GM19452 (cell line): ENCODE data around the gene DBX1.
A peak's percentile ranks its signal among the peaks of the same experiment; 100 is the strongest.
"Not testable (repeated sequence)": the region's sequence is repeated elsewhere in the genome, so short reads cannot be mapped to it uniquely, and the experiment has no call there.

Source experiments
- ATAC-seq: cut with Tn5 transposase; IDR thresholded peaks from one replicate; pipeline ENCODE4 v1.9.1; 2021; ENCODE audit not compliant: unreplicated experiment

The DBX1 gene, protein sequence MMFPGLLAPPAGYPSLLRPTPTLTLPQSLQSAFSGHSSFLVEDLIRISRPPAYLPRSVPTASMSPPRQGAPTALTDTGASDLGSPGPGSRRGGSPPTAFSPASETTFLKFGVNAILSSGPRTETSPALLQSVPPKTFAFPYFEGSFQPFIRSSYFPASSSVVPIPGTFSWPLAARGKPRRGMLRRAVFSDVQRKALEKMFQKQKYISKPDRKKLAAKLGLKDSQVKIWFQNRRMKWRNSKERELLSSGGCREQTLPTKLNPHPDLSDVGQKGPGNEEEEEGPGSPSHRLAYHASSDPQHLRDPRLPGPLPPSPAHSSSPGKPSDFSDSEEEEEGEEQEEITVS

DNA sequence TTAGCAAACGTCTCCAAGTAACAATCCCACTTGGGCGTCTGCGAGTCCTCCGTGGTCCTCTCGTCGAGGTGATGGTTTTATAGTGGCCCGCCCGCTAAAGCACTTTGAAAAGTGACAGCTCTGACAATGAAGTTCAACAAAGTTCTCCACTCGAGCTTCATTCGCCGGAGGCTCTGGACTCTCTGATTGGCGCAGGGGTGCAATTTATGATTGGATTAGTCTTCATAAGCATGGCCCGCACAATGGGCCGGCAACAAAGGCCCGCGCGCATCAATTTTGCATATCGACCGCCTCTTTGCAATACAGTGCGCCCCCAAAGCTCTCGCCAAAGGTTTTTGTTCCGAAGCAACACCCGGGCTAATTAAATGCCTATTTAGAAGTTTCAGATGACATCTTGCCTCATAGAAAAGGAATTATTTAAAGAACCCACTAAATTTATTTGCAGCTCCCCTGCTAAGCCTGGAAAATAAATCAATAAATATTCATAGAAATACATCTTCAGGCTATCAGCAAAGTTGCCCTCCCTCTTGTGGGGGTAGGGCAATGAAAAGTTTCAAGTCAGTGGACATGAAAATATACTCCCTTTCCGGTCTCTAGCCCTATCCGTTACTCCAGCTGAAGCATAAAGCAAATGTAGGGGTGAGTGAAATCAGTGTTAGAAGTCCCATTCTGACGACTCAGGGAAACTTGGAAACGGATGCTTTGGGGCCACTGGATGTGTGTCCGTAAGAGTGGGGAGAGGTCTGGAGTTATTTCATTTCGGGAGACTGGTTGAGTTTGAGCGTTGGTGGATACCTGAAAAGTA is at the start of gene DBX1:
TSS of gene DBX1 (minus strand) at position 51 of the 805 bp plus-strand sequence. CDS start 151 bp downstream, outside the sequence.
- ATAC-seq: no peak

DNA sequence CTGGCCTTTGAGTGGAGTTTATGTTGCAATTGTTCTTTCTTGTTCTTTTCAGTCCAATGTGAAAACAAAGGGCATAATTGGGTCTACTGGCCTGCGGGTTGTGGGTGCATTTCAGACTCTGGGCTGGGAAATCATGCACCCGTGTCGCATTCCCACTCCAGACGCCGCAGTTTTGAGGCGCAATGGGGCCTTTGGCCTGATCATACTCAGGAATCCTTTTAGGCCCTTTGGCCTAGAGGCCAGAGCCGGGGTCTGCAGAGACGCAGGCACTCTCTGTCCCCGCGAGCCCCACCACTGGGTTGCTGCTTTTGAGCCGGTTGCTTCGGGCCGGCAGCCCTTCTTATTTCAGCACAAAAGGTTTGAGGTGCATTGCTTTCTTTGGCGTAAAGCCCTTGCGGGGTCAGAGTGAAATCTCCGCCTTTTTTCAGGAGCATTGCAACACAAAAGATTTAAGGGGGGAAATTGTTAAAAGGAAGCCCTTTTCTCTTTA is 48.4 kb upstream of the DBX1 start:
- ATAC-seq: no peak

DNA sequence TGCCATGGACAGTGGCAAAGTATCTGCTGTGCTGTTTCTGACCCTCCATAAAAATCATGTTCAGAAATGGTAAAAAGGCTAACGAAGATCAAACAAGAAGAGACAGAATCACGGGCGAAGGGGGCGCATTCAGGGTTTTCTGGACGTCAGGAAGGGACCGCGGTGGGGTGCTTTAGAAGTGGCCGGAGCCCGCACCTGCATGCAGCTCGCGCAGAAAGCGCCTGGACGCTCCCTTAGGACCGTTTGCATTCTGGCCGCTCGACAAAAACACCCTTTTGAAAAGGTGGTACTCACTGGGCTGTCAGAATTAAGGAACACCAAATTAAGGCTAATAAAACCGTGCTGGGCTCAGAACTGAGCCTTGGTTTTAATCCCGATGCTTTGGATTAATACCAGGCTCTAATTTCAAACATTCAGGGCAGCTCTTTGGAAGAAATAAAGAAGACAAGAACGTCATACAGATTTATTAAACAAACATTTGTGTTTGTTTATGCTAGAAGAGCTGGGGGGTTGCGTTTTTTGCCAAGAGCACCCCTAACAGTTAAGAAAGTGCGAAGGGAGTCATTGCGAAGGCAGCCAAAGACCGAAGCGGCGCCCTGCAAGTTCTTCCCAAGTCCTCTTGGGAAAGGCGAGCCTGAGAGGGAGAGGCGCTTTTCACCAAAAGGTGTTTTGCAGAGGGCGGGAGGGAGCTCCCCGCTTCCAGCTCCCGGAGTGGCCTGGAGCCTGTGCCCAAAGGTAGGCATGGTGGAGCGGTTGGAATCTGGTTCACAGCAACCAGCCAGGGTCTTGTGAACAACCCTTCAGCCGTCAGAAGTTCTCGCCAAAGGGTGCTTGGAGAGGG is 47.7 kb upstream of the DBX1 start:
- no peak for ATAC-seq

DNA sequence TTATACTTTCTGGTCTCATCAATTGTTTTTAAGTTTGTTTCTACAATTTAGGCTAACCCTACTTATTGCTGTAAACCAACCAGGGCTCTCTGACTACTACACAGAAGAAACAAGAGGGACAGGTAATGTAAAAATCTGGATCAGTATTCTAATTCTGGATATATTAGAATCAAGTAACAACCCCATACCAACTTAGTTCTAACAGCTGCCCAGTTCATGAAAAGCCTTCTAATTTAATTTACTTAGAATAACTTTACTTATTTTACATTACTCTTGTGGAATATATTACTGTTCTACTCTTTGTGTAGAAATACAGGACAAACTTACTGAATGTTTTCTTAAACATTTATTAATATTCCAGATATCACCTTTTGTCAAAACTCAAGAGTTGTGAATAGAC is 45.5 kb upstream of the DBX1 start:
- no peak for ATAC-seq

DNA sequence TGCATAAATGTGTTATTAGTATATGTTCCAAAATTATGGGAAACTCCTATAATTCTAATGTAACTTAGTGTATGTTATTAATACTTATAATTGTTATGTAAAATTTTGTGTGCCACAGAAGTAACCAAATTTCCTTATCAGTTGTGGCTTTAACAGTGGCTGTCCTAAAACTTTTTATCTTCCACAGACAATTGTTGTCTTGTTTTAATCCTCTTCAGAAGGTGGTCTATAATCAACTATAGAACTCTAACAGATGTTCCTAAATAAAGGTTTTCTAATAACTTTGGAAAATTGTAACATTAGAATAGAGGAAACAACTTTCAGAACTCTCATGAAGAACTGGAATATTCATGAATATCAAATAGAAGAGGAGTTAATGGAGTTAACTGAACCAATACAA is 44.4 kb upstream of the DBX1 start:
- no peak for ATAC-seq

DNA sequence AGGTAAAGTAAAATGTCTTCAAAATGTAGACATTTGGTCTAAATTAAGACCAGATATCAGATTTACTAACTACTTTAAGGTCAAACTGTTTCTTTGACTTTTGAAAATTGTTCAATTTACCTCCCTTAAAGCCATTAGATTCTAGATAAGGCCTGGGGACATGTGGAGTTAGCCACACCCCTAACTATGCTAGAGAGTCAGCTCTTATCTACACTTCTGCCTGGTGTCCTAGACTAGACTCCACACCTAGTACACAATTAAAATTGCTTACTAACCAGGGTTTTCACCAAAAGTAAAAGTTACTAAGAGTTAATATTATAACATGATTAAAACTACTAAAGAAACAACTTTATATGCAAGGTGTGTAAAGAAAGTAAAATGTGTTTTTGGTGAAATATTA is 43.6 kb upstream of the DBX1 start:
- ATAC-seq: no peak

DNA sequence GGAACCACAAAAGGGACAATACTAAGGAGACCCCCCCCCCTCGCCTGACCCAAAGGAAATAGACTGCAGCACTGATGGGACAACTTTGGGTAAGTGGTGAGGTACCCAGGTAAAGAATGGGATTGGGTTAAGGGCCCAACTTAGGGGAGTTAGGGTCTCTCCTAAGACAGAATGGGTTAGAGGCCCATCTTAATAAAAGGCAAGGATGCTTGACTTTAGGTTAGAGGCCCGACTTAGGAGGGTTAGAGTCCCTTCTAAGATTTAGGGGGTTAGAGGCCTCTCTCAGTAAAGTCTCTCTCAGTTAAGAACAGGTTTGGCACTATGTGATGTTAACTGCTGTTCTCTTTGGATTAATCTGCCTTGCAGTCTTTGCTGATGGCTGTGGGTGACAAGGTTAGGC is 41.0 kb upstream of the DBX1 start:
- no peak for ATAC-seq

DNA sequence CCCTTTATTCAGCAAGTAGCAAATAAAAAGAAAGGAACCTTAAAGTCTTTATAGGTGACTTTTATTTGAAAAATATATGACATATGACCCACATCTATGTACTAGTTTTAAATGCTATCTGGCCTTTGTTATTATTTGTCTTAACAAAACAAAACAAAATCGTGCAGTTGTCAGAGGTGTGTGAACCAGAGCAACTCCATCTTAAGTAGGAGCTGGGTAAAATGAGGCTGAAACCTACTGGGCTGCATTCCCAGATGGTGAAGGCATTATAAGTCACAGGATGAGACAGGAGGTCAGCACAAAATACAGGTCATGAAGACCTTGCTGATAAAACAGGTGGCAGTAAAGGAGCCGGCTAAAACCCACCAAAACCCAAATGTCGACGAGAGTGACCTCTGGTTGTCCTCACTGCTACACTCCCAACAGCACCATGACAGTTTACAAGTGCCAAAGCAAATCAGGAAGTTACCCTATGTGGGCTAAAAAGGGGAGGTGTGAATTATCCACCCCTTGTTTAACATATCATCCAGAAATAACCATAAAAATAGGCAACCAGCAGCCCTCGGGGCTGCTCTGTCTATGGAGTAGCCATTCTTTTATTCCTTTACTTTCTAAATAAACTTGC is 40.2 kb upstream of the DBX1 start:
- not testable (repeated sequence) for ATAC-seq

DNA sequence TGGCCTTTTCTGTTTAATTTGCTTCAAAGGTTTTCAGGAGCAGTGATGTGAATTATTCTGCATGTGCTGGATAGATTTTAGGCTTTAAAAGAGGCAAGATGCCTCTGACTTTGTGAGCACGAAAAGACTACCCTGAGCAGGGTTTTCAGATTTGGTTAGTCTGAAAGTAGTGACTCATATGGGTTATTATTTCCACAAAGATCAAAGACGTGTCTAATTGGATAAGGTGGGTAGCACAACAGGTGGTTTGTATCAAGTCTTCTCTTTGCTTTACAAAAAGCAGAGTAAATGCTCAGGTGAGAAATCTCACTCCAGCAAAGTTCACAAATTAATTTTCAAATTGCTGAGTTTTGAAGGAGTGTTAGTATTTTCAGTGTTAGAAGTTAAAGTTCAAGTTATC is 37.6 kb upstream of the DBX1 start:
- peak; percentile 66 for ATAC-seq

DNA sequence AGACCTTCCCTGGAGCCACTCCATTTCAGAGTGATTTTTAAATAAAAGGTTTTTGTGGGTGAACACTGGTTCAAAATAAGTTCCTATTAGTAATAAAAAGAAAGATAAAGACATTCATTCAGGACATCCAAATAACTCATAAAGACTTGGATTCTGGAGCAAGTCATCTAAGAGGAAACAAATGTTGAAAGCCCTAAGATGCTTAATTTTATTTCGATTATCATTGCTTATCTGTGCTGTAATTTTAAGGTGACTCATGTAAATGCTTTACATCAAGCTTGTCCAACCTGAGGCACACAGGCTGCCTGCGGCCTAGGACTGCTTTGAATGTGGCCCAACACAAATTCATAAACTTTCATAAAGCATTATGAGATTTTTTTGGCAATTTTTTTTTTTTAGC is 34.2 kb upstream of the DBX1 start:
- ATAC-seq: no peak

DNA sequence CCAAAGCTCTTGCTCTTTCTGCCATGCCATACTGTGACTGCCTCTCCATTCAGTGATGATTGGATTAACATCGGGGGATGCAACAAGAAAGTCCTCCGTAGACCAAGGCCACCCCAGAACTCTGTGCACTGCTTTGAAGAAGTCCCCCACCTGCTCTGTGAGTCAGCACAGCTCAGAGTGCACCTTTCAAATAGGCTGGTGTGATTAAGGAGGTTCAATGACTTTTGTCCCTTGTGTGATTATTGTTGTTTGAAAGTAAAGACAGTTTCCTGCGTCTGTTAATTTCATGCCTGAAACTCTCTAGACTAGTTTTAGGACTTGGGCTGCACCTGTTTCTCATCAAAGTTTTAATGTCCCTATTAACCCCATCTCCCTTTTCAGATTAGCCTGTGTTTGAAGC is 33.0 kb upstream of the DBX1 start:
- ATAC-seq: no peak

DNA sequence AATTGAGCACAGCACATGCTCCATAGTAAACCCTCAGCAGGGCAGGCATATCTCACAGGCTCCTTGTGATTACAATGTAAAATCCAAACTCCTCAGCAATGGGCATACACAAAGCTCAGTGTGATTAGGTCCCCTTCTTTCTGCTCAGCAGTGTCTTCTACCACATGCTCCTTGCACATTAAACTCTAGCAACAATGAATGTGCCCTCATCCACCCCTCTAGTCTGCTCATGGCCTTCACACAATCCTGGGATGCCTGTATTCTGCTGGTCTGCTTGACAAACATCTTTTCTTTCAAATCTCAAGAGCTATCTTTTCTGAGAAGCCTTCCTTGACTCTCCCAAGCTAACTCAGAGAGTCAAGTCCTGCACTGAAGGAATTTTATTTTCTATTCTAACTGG is 32.4 kb upstream of the DBX1 start:
- ATAC-seq: no peak

DNA sequence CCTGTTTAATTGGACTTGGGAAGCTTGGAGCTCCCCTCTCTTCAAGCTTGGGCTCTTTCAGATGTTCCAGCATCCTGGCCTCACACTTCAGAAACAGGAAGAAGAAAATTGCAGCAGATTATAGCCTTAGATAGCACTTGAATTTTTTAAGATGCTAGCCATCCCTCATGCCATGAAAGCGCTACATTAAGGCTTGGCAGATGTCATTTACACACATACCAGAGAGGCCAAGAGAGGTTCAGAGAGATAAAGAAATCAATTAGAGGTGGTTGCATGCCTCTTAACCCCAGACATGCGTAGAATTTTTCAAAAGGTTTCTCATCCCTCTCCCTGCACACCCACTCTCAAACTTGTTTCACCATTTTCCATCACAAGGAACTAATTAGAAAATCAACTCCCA is 31.9 kb upstream of the DBX1 start:
- ATAC-seq: no peak

DNA sequence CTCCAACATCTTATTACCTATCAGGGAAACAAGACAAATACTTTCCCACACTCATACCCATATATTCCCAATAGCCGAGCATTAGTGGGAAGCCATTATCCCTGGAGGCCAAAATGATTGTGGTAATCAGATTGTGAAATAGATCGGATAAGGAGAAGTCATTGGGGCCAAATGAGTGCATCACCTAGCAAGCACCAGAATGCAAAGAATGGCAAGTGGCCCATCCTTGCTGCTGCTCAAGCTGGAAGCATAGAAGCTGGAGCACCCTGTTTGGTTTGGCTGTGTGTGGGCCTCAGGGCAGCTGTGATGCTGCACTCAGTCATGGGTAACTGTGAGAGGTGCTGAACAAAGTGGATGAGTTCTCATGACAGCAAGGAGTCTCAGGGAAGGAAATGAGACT is 18.7 kb upstream of the DBX1 start:
- ATAC-seq: no peak

DNA sequence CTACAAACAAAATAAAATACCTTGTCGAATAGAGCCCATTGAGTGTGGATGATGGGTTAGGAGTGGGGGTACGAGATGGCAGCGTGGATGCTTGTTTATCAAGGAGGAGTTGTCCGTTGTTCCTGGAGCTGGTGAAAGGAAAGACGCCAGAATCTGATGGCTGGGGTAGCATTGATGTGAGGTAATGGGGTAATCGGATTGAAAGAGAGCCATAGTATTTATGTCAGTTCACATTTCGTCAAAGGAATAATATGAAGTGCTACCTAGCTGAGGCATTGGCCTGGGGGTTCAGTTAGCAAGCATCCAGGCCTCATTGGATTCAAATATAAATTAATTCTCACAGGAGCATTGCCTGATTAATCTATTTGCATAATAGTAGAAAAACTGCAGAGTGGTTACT is 16.9 kb upstream of the DBX1 start:
- no peak for ATAC-seq

DNA sequence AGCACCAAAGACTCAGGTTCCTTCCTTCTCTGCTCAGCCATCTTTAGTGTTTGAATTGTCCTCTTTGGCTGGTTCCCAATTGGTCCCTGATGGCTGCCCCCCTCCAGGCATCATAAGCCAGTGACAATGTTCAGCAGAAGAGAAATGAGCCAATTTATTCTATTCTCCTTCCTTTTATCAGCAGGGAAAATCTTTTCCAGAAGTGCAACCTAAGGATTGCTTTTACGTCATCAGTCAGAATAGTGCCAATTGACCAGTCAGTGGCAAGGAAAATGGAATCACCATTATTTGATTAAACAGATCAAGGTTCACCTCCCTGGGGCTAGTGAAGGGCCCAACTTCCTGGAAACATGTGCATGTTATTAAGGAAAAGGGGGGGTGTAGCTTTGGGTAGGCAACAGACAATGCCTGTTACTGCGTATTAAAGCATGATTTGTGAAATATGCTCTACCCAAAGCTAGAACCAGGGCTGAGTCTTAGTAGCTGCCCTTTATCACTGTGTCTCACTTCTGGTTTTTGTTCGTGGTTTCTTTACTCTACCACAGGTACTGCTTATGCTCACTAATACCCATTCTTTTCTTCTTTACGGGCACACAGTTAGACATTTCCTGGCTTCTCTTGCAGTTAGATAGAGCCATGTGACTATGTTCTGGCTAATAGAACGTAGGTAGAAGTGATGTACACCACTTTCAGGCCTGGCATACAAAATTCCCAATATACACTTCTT is 12.6 kb upstream of the DBX1 start:
- ATAC-seq: no peak

DNA sequence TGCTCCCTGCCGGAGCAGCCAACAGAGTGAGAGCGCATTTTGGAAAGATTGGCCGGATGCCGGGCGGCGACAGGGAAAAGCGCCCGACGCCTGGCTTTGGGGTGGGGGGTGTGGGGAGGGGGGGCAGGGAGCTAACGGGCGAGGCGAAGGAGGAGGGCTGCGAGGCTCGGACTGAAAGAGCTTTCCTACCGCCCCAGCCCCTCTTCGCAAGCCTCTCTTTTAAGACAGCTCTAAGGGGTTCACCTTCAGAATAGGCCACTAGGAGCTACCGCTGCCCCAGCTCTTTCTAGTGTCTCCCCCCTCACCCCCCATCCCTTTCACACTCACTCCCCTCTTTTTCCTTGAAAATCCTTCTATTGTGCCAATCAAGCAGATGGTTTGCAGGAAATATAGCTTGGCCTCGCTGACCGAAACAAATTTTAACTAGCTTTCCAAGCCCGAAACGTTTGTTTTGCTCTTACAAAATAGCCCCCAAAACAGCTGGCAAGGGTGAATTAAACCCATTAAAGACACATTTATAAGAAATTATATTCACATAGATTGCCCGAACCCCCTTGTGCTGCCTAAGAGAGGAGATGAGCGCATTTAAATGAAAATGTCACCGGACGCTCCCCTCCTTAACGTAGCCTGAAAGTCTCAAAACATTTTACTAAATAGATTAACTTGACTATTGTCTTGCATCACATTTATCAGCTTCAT is 3.7 kb upstream of the DBX1 start:
- ATAC-seq: no peak

DNA sequence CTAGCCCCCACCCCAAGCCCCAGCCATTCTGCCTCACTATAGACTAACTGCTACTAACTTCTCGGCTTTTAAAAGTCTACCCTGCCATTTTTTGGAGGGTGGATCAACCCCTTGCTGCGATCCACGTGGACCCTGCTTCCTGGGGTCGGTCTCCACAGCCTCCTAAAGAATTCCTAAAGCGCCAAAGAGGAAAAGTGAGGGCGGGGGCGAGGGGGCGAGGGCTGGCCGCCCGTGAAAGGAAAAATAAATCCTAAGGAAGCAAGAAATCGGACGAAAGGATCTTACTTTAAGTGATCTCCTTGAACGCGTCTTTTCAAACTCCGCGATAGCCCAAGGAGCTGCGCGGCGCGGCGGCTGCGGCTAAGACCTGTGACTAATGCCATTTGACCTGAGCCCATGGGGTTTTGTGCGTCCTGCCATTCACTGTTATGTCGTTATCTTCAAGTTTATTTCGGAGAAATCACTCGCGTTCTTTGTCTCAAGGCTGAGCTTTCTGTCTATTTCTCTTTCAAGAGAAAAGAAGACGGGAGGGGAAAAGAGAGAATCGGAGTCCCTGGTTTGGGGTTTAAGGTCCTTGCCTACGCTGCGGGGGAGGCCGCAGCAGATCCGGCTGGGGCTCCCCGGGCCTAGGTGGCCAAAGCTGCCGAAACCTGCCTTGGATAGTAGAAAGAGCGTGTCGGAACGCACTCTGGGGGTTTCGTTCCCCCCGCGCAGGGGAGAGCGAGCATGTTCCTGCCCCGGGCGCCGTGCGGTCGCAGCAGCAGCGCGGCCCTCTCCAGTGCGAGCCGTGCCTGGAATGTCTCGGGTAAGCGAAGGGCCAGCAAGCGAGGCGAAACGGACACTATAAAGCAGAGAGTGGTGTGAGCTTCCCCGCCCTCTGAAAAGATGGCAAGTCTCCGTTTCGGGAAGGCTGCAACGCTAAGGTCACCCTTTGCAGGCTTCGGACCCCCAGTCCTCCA is 2.8 kb upstream of the DBX1 start:
- ATAC-seq: no peak
